Measurements from ENCODE around the gene TTC32.
A peak's percentile ranks its signal among the peaks of the same experiment; 100 is the strongest.
"Not testable (repeated sequence)": the region's sequence is repeated elsewhere in the genome, so short reads cannot be mapped to it uniquely, and the experiment has no call there.

Gene TTC32

GRCh38 chr2:19898592-19899329, 3.0 kb downstream of the TTC32 start:
- DNase-seq = no peak

- no peak for DNase-seq
Observed at GRCh38 chr2:19897623-19898245, 4.0 kb downstream of the TTC32 start.

- no peak for DNase-seq
Observed at GRCh38 chr2:19895535-19895934, 6.2 kb downstream of the TTC32 start.

- DNase-seq = no peak
Observed at GRCh38 chr2:19894134-19894792, 7.5 kb downstream of the TTC32 start.

GRCh38 chr2:19893520-19894133, 8.2 kb downstream of the TTC32 start:
- no peak for DNase-seq

- DNase-seq = peak in 1 of 2 experiments; percentile 54
Observed at GRCh38 chr2:19891971-19892370, 9.8 kb downstream of the TTC32 start.

GRCh38 chr2:19890104-19890503, 11.7 kb downstream of the TTC32 start:
- DNase-seq = peak in 1 of 2 experiments; percentile 42

- DNase-seq = no peak
Observed at GRCh38 chr2:19888831-19889230, 13.0 kb downstream of the TTC32 start.

- DNase-seq = no peak
Observed at GRCh38 chr2:19887510-19887909, 14.3 kb downstream of the TTC32 start.

GRCh38 chr2:19886261-19886660, 15.5 kb downstream of the TTC32 start:
- DNase-seq = no peak

- DNase-seq = no peak
Observed at GRCh38 chr2:19885791-19886190, 16.0 kb downstream of the TTC32 start.

- DNase-seq = no peak
Observed at GRCh38 chr2:19883971-19884720, 17.6 kb downstream of the TTC32 start.

GRCh38 chr2:19883486-19883885, 18.3 kb downstream of the TTC32 start:
- no peak for DNase-seq

GRCh38 chr2:19882286-19882685, 19.5 kb downstream of the TTC32 start:
- no peak for DNase-seq

GRCh38 chr2:19881908-19882265, 19.9 kb downstream of the TTC32 start:
- no peak for DNase-seq

GRCh38 chr2:19881221-19881907, 20.4 kb downstream of the TTC32 start:
- DNase-seq = no peak

- not testable (repeated sequence) for DNase-seq
Observed at GRCh38 chr2:19880191-19880590, 21.6 kb downstream of the TTC32 start.

- DNase-seq = no peak
Observed at GRCh38 chr2:19879120-19879519, 22.7 kb downstream of the TTC32 start.

- no peak for DNase-seq
Observed at GRCh38 chr2:19878268-19879046, 23.3 kb downstream of the TTC32 start.

- DNase-seq = no peak
Observed at GRCh38 chr2:19876751-19877150, 25.0 kb downstream of the TTC32 start.

- DNase-seq = no peak
Observed at GRCh38 chr2:19875280-19875679, 26.5 kb downstream of the TTC32 start.

GRCh38 chr2:19874726-19875125, 27.1 kb downstream of the TTC32 start:
- no peak for DNase-seq

All from NCI-H524 (cell line).